Fibroblast of pulmonary artery (primary cell): ENCODE measurements around the gene SGK2.
A peak's percentile ranks its signal among the peaks of the same experiment; 100 is the strongest.
"Not testable (repeated sequence)": the region's sequence is repeated elsewhere in the genome, so short reads cannot be mapped to it uniquely, and the experiment has no call there.

Experiments
- DNase-seq: peaks from one replicate; pipeline ENCODE4 v3.0.0-alpha.2; 2010; ENCODE audit warnings: low read depth
- H3K4me3 ChIP-seq: replicated peaks from 2 replicates; pipeline ENCODE4 v1.5.1; 2011; ENCODE audit warnings: low read depth, mild to moderate bottlenecking, control low read depth, low read length, moderate library complexity
- CTCF ChIP-seq: IDR thresholded peaks from 2 replicates; pipeline ENCODE4 v1.5.1; 2011; ENCODE audit warnings: mild to moderate bottlenecking, control low read depth, low read length, inconsistent platforms; ENCODE audit errors: missing control alignments

The SGK2 gene

GRCh38 chr20:43590392-43591303 is 31.8 kb downstream of the SGK2 start, which contains the start of gene IFT52:
Gene IFT52 (plus strand): TSS chr20:43590937. CDS start chr20:43594699, 3,762 bp downstream.
- peak within 1 kb of the TSS; percentile 93 for H3K4me3 ChIP-seq
- DNase-seq: peak; percentile 92
- TF ChIP-seq CTCF: no peak

- DNase-seq, H3K4me3 ChIP-seq: not testable (repeated sequence)
Measured at GRCh38 chr20:43601960-43602359, 43.1 kb downstream of the SGK2 start.

GRCh38 chr20:43603124-43603523 is 44.3 kb downstream of the SGK2 start:
- no peak for TF ChIP-seq CTCF
- DNase-seq: no peak
- H3K4me3 ChIP-seq: no peak overlapping the region

- DNase-seq: no peak
- TF ChIP-seq CTCF: no peak
- H3K4me3 ChIP-seq: no peak overlapping the region
Measured at GRCh38 chr20:43605715-43606114, 46.9 kb downstream of the SGK2 start.

- DNase-seq, H3K4me3 ChIP-seq: not testable (repeated sequence)
Measured at GRCh38 chr20:43607278-43607677, 48.5 kb downstream of the SGK2 start.

- no peak overlapping the region for H3K4me3 ChIP-seq
- DNase-seq: no peak
- no peak for TF ChIP-seq CTCF
Measured at GRCh38 chr20:43631598-43631997, 72.8 kb downstream of the SGK2 start.
